GM23338 (cell line): ENCODE measurements around the gene DGKB. TPM values are rescaled to one million over a fixed set of nuclear protein-coding genes. Genes with fewer than 3 reads are reported as not detected.

ENCODE experiments used
- ATAC-seq: fragments of 200-7000 bp; cut with Tn5 transposase; 3 replicates; pipeline ENCODE4 v1.9.1; 2020
- DNase-seq: peaks from one replicate; pipeline ENCODE4 v3.0.0-alpha.2; 2015; ENCODE audit warnings: low spot score
- H2AFZ ChIP-seq: fragments of 200-600 bp; sonication (generic); 2 replicates; pipeline ENCODE4 v1.8.0; 2016; ENCODE audit warnings: antibody characterized with exemption, mild to moderate bottlenecking, moderate library complexity
- H3F3A ChIP-seq: fragments of 200-600 bp; sonication (generic); replicated peaks from 2 replicates; pipeline ENCODE4 v1.8.0; 2017; ENCODE audit warnings: antibody characterized with exemption, mixed run types, low read depth
- H3K27ac ChIP-seq: fragments of 200-600 bp; sonication (generic); 2 replicates; pipeline ENCODE4 v1.6.1; 2016; ENCODE audit warnings: low read depth
- H3K27me3 ChIP-seq: fragments of 200-600 bp; sonication (generic); 2 replicates; pipeline ENCODE4 v1.8.0; 2016; ENCODE audit warnings: mild to moderate bottlenecking, mixed run types, moderate library complexity; ENCODE audit not compliant: insufficient read depth
- H3K36me3 ChIP-seq: fragments of 200-600 bp; sonication (generic); 2 replicates; pipeline ENCODE4 v1.8.0; 2016; ENCODE audit warnings: mild to moderate bottlenecking; ENCODE audit not compliant: insufficient read depth
- H3K4me1 ChIP-seq: fragments of 200-600 bp; sonication (generic); 2 replicates; pipeline ENCODE4 v1.8.0; 2016; ENCODE audit warnings: mild to moderate bottlenecking, moderate library complexity; ENCODE audit not compliant: insufficient read depth
- H3K4me2 ChIP-seq: fragments of 200-600 bp; sonication (generic); 2 replicates; pipeline ENCODE4 v1.7.1; 2017; ENCODE audit warnings: mixed run types
- H3K4me3 ChIP-seq: fragments of 200-600 bp; sonication (generic); 2 replicates; pipeline ENCODE4 v1.6.1; 2016; ENCODE audit warnings: mixed run types
- H3K79me2 ChIP-seq: fragments of 200-600 bp; sonication (generic); replicated peaks from 2 replicates; pipeline ENCODE4 v1.8.0; 2017; ENCODE audit warnings: mild to moderate bottlenecking; ENCODE audit not compliant: insufficient read depth
- H3K9me2 ChIP-seq: fragments of 200-600 bp; sonication (generic); 2 replicates; pipeline ENCODE4 v1.8.0; 2017; ENCODE audit not compliant: insufficient read depth
- H4K20me1 ChIP-seq: fragments of 200-600 bp; sonication (generic); replicated peaks from 2 replicates; pipeline ENCODE4 v1.8.0; 2017; ENCODE audit warnings: mild to moderate bottlenecking; ENCODE audit not compliant: insufficient read depth
- H3K27ac Mint-ChIP-seq: 2 replicates; pipeline ENCODE4 v1.8.0; 2020; ENCODE audit warnings: inconsistent platforms, mild to moderate bottlenecking, moderate library complexity, mixed read lengths
- H3K27me3 Mint-ChIP-seq: 3 replicates; pipeline ENCODE4 v1.8.0; 2022; ENCODE audit warnings: low read depth, mild to moderate bottlenecking, moderate library complexity, mixed read lengths, inconsistent platforms; ENCODE audit not compliant: insufficient read depth, poor library complexity
- H3K36me3 Mint-ChIP-seq: 3 replicates; pipeline ENCODE4 v1.8.0; 2021; ENCODE audit warnings: low read depth, mild to moderate bottlenecking, inconsistent platforms, moderate library complexity, mixed read lengths
- H3K4me1 Mint-ChIP-seq: 3 replicates; pipeline ENCODE4 v1.8.0; 2020; ENCODE audit warnings: mild to moderate bottlenecking, inconsistent platforms, mixed read lengths
- H3K4me3 Mint-ChIP-seq: 3 replicates; pipeline ENCODE4 v1.8.0; 2021; ENCODE audit warnings: moderate library complexity, mild to moderate bottlenecking, inconsistent platforms, mixed read lengths
- H3K9me3 Mint-ChIP-seq: 3 replicates; pipeline ENCODE4 v1.8.0; 2020; ENCODE audit warnings: moderate library complexity, mild to moderate bottlenecking, inconsistent platforms, mixed read lengths
- CREB1 ChIP-seq: fragments of 250-450 bp; sonication (Bioruptor Pico); IDR thresholded peaks from 2 replicates; pipeline ENCODE4 v1.5.0; 2020; ENCODE audit warnings: low read depth, mild to moderate bottlenecking, moderate library complexity
- CTCF ChIP-seq, 2 experiments: fragments of 200-600 bp in 1 of 2; sonication (generic) in 1 of 2; conservative IDR thresholded peaks; 2 replicates each; pipeline versions ENCODE4 v1.5.1 to v1.6.1; 2016 to 2017; ENCODE audit warnings: antibody characterized with exemption in 2 of 2, low read depth in 2 of 2, mild to moderate bottlenecking in 2 of 2, moderate library complexity in 1 of 2
- EZH2 ChIP-seq: fragments of 200-600 bp; sonication (generic); IDR thresholded peaks from one replicate; pipeline ENCODE4 v1.8.0; 2017; ENCODE audit warnings: antibody characterized with exemption, mild to moderate bottlenecking, low read depth; ENCODE audit not compliant: unreplicated experiment
- EZH2phosphoT487 ChIP-seq: fragments of 200-600 bp; sonication (generic); IDR thresholded peaks from one replicate; pipeline ENCODE4 v1.8.1; 2018; ENCODE audit warnings: antibody characterized with exemption; ENCODE audit not compliant: unreplicated experiment
- JUNB ChIP-seq: IDR thresholded peaks from one replicate; pipeline ENCODE4 v1.6.1; 2016; ENCODE audit warnings: antibody characterized with exemption; ENCODE audit not compliant: unreplicated experiment
- NANOG ChIP-seq: IDR thresholded peaks from 2 replicates; pipeline ENCODE4 v1.6.1; 2016; ENCODE audit warnings: antibody characterized with exemption, borderline replicate concordance
- REST ChIP-seq: IDR thresholded peaks from one replicate; pipeline ENCODE4 v1.6.1; 2018; ENCODE audit warnings: antibody characterized with exemption; ENCODE audit not compliant: unreplicated experiment
- STAT1 ChIP-seq: IDR thresholded peaks from one replicate; pipeline ENCODE4 v1.6.1; 2016; ENCODE audit warnings: antibody characterized with exemption; ENCODE audit not compliant: unreplicated experiment
- ZNF114 ChIP-seq: fragments of 250-450 bp; sonication (Bioruptor Pico); IDR thresholded peaks from 2 replicates; pipeline ENCODE4 v1.5.0; 2020; ENCODE audit warnings: mild to moderate bottlenecking, moderate library complexity
- ZNF331 ChIP-seq: fragments of 250-450 bp; sonication (Bioruptor Pico); IDR thresholded peaks from 2 replicates; pipeline ENCODE4 v1.5.0; 2020; ENCODE audit warnings: low read depth, mild to moderate bottlenecking, moderate library complexity
- ZNF462 ChIP-seq: fragments of 250-450 bp; sonication (Bioruptor Pico); IDR thresholded peaks from 2 replicates; pipeline ENCODE4 v1.5.0; 2020; ENCODE audit warnings: mild to moderate bottlenecking, moderate library complexity
- polyA plus RNA-seq: library from polyadenylated mRNA; unstranded; fragments of >200 nt; fragmentation: Nextera tagmentation; extraction: Ambion mirVana; gene quantifications from 2 replicates; pipeline ENCODE4 v1.2.1, GENCODE V29; 2016
- total RNA-seq: library from RNA; depleted of rRNA; stranded (reverse); fragments of >200 nt; shearing (Covaris generic); gene quantifications from 2 replicates; pipeline ENCODE4 v1.2.3, GENCODE V29; 2014
- TF ChIP-seq, protein P1 (sequence below): IDR thresholded peaks from 2 replicates; pipeline ENCODE4 v1.6.1; 2016; ENCODE audit warnings: antibody characterized with exemption

The DGKB gene
- total and polyA plus RNA-seq, 2 experiments from 2014 or later, result 4.8 to 11.5 TPM

DNA sequence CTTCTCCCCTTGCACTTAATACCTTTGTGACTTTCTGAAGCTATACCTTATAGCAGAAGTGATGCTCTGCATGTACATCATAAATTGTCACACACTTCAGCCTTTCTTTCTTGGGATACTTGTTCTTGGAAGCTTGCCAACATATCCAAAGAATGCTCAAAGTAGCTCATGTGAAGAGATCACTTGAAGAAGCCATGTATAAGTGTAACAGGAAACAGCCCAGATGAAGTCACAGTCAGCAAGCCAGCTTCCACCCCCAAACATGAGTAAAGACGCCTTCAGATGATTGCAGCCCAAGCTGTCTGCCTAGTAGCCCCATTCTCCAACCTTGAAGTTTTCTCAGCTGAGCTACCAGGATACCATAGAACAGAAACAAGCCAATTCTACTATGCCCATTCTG, 50.9 kb downstream of the DGKB start:
- Mint-ChIP-seq H3K27ac (no peak overlapping the region), H3K27me3 (peaks cover 3% of the 10 kb centered on the region), H3K36me3 (peaks cover 14% of the 10 kb centered on the region), H3K4me1 (peaks cover 3% of the 10 kb centered on the region), H3K4me3 (no peak overlapping the region), H3K9me3 (peaks cover 15% of the 10 kb centered on the region)
- Histone ChIP-seq H3K4me2 (no peak overlapping the region), H3K4me1 (peaks cover 2% of the 10 kb centered on the region), H3K4me3 (no peak overlapping the region), H3K79me2 (no peaks in the 10 kb centered on the region), H3K9me2 (no peaks in the 10 kb centered on the region), H4K20me1 (no peaks in the 10 kb centered on the region), H3K36me3 (no peaks in the 10 kb centered on the region), H2AFZ (no peak overlapping the region), H3K27me3 (no peaks in the 10 kb centered on the region), H3F3A (no peaks in the 10 kb centered on the region), H3K27ac (no peak overlapping the region)
- no peak for DNase-seq
- TF ChIP-seq STAT1 (no peak), EZH2phosphoT487 (no peak), JUNB (no peak), ZNF114 (no peak), ZNF462 (no peak), REST (no peak), CTCF (conservative IDR thresholded peaks at IDR 0.05; ENCODE audit: low read depth in 2 of 2) (no peak), EZH2 (no peak), ZNF331 (no peak), CREB1 (CRISPR knock-in tag) (no peak), NANOG (no peak)
- TF ChIP-seq, protein P1, sequence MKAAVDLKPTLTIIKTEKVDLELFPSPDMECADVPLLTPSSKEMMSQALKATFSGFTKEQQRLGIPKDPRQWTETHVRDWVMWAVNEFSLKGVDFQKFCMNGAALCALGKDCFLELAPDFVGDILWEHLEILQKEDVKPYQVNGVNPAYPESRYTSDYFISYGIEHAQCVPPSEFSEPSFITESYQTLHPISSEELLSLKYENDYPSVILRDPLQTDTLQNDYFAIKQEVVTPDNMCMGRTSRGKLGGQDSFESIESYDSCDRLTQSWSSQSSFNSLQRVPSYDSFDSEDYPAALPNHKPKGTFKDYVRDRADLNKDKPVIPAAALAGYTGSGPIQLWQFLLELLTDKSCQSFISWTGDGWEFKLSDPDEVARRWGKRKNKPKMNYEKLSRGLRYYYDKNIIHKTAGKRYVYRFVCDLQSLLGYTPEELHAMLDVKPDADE, result no peak
- no peak for ATAC-seq
